Activated T-cell treated with anti-CD3 and anti-CD28 coated beads, Interleukin-2, amount 50 U/mL, for 48 hours (primary cell): ENCODE data around the gene CPNE1.

Source experiments
- DNase-seq, 2 experiments: peaks; one replicate each; pipeline ENCODE4 v3.0.0-alpha.2; 2020

CPNE1 gene

GRCh38 chr20:35652641-35653429 is 11.9 kb downstream of the CPNE1 start:
- no peak for DNase-seq

GRCh38 chr20:35651958-35652357 is 12.7 kb downstream of the CPNE1 start:
- DNase-seq, result no peak

GRCh38 chr20:35650632-35651031 is 14.1 kb downstream of the CPNE1 start:
- no peak for DNase-seq

DNA sequence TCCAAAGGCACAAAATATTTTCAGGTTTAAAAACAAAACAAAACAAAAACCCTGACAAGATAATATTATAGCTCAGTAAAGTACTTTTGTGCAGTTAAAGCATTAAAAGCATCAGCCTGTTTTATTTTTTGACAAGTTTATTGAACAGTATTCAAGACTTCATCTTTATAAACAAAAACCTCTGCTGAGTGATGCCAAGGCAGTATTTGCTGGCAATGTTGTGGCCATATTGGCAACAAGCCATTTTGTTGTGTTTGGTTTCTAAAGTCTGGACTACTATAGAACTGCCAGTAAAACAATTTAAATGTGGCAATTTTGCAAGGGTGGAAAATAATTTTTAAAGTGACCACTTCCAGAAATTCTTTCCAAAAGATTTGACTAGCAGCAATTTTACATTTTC is 15.9 kb downstream of the CPNE1 start:
- no peak for DNase-seq

GRCh38 chr20:35644806-35645205 is 19.9 kb downstream of the CPNE1 start:
- DNase-seq, result no peak

DNA sequence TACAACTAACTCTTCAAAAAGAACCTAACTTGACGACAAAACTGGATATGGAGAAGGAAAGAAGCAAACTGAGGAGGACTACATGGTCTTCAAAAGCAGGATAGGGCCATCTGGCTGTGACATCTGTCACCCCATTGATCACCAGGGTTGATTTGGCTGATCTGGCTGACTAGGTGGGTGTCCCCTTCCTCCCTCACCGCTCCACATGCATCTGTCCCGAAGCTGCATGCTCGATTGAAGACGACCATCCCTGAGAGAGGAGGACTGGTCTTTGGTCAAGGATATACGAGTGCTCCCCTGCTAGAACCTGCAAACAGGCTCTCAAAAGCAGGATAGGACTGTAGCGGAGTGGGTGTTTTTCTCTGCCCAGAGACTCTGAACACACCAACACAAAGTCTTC is 21.7 kb downstream of the CPNE1 start:
- DNase-seq, result no peak

- no peak for DNase-seq
These were observed 23.0 kb downstream of the CPNE1 start for GRCh38 chr20:35641743-35642142.

DNA sequence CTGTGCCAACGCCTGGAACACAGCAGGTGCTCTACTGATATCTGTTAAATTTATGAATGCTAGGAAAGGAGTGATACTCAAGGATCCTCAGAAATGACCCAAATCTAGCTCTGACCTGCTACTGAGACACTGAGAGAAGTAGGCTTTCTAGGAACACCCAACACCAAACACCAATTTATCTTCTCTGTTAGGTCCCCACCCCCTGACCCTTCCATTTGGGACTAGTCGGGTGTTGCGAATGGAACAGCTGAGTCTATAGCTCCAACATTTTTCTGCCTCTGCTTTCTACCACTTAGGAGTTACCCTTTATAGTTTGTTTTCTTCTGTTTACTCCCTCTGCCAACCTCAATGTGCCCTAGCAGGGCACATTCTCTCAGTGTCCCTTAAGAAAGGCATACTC is 24.0 kb downstream of the CPNE1 start:
- no peak for DNase-seq

DNA sequence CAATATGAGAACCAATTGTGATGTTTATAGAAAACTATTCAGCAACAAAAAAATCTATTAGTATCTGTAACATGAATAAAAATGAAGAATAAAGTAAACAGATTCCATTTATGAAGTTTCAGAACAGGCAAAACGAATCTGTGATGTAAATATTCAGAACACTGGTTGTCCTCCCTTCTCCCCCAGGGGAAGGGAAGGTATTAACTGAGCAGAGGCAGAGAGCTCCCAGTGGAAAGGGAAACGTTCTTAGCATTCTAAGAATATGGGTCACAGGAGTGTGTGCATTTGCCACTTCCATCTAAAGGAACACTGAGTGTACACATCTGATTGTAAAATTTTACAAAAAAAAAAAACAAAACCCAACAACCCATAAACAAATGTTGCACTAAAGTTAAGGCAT is 25.9 kb downstream of the CPNE1 start:
- DNase-seq, result no peak

DNA sequence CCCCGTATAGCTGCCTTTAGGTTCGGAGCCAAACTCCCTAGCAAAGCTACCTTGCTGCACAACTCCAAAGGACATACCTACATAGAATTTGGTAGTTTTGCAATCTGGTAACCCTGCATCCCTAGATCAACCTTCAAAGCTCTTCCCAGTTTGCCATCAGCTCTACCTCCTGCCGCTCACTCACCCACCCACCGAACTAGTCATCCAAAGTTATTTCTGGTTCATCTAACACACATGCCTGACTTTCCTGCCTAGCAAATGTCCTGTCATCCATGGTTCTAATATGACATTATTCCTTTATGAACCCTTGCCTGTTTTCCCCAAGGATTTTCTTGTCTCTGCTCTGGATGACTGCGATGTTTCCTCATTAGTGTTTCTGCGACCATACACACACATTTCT is 27.4 kb downstream of the CPNE1 start:
- no peak for DNase-seq

DNA sequence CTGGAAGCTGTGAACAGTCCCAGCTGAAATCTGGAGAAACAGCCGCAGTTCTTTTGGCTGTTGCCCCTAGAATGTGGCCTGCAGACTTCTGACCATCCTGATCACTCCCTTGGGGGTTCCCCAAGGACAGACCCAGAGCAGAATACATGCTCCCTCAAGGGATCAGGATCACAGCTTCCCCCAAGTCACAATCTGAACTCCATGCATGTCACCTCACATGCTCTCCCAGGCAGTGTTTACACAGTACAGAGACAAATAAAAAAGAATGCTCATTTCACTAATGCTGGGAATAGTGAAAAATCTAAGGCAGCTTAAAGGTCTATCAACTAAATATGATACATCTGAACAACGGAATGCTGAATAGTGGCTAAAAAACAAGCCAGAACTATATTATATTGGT is 28.6 kb downstream of the CPNE1 start:
- no peak for DNase-seq

- DNase-seq, result no peak
These were observed 29.0 kb downstream of the CPNE1 start for GRCh38 chr20:35635652-35636051.

DNA sequence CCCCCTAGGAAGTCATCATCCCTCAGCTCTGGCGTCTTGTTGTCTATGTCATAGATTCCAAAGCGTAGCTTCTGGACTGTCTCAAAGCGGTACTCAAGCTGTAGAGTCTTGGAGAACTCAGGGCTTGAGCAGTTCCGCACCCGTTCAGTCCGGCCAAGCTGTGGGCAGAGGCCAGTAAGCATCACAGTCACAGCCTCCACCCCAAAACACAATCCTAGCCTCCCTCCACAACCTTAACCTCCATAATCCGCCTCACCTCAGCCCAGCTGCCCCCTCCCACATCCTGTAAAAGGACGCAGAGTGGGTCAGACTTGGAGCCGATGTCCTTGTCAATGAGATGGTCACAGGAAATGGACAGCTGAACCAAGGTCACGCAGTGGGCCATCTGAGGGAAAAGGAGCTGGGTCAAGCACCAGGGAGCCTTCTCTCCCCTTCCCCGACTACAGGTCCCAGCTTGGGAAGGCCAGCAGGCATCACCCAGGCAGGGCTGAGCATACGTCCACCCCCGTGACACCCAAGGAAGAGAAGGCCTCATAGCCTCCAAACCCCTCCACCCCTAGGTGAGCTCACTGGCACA is 32.1 kb downstream of the CPNE1 start:
- no peak for DNase-seq

- no peak for DNase-seq
These were observed 34.1 kb downstream of the CPNE1 start for GRCh38 chr20:35630636-35631035.

- no peak for DNase-seq
These were observed 35.1 kb downstream of the CPNE1 start for GRCh38 chr20:35629427-35630145.

- no peak for DNase-seq
These were observed 37.6 kb downstream of the CPNE1 start for GRCh38 chr20:35627121-35627520.

GRCh38 chr20:35626386-35627001 is 38.2 kb downstream of the CPNE1 start:
- no peak for DNase-seq

DNA sequence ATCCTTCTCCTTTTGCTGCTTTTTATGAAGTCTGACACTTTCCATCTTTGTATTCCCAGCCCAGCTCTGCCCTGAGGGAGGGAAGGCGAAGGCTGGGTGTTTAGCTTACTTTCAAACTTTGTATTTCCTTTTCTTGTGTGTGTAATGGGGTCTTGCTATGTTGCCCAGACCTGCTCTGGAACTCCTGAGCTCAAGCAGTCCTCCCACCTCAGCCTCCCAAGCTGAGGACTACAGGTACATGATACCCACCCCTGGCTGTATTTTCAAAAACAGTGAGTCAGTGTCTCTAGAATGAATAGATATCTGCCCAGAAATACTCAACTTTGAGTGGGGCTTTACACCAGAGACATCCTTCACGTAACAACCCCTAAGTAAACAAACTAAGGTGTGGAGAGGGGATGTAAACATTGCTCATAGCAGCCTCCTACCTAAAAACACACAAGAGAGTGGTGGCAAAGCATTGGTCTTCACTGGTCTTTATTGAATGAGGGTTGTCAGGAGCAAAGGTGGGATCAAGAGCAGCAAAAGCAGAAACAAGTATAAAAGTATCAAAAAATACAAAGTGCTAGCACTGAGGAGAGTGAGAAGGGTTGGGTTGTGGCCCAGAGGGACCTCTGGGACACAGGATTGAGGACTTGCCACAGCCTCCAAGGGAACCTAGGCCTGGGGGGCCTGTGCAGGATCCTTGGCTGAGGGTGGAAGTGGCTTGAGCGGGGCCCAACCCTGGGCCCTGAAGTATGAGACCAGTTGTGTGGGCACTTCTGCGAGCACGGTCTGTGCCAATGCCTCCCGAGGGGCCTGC is 38.9 kb downstream of the CPNE1 start:
- DNase-seq, result no peak

GRCh38 chr20:35621560-35621946 is 43.1 kb downstream of the CPNE1 start:
- no peak for DNase-seq

DNA sequence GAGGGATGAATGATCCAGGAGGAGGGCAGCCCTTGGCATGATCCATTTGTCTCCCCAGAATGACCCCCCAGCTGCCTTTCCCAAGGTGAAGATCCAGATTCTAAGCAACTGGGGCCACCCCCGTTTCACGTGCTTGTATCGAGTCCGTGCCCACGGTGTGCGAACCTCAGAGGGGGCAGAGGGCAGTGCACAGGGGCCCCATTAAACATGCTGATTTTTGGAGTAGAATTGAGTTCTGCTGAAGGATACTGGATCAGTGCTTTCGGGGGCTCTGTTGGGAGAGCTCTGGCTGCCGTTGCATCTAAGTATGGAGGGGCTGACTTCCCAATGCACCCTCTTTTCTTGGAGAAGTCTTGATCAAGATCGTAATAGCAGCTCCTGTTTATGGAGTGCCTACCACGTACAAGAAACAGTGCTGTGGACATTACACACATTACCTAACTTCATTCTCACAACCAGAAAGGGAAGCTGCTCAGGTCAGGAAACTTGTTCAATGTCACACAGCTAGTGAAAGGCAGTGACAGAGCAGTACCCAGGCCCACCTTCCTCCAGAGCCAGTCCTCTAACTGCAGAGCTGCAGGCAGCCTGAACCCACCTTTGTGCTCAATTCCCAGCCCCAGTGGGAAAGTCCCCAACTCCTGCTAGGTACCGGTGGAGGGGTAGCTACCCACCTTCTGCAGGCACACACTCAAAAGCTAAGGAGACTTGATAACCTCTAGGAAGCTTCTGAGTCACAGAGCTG is 43.7 kb downstream of the CPNE1 start:
- DNase-seq, result no peak

GRCh38 chr20:35619196-35620095 is 45.3 kb downstream of the CPNE1 start:
- DNase-seq, result peak; percentile 90 to 92
